ENCODE measurements around the gene ARHGAP31. TPM values are rescaled to one million over a fixed set of nuclear protein-coding genes. Genes with fewer than 3 reads are reported as not detected.
A peak's percentile ranks its signal among the peaks of the same experiment; 100 is the strongest.

ARHGAP31 gene
- total and polyA plus RNA-seq, 10 of the 15 experiments (the other 5 are each of a cell fraction or from before 2014, with no cell fraction given) = 0.97 to 29.8 (median 10.3) TPM

GRCh38 chr3:119300991-119301391, 6.8 kb downstream of the ARHGAP31 start:
- Histone ChIP-seq H3K79me2 (ENCODE audit: control insufficient read depth, insufficient read depth, low read length) (peaks cover 80% of the 10 kb centered on the region), H3K9me3 (replicated peaks; ENCODE audit: control insufficient read depth, insufficient read depth, low read length) (no peaks in the 10 kb centered on the region), H3K36me3 (ENCODE audit: control insufficient read depth in 2 of 2, insufficient read depth in 2 of 2, low read length in 1 of 2) (peaks cover 0 to 11% of the 10 kb centered on the region in 2 experiments; a peak in 1 of 4 replicates), H3K9ac (ENCODE audit: control insufficient read depth, insufficient read depth, low read length) (no peak overlapping the region), H3K4me2 (ENCODE audit: control insufficient read depth, insufficient read depth) (peak overlapping the region; percentile 63), H3K27ac (ENCODE audit: control insufficient read depth, insufficient read depth) (peak overlapping the region; percentile 13; the same call in 1 of the 2 replicates), H3K4me1 (ENCODE audit: control insufficient read depth, insufficient read depth, low read length) (peaks cover 57% of the 10 kb centered on the region), H3K27me3 (replicated peaks in 1 of 2; ENCODE audit: control insufficient read depth in 2 of 2, insufficient read depth in 2 of 2, low read length in 1 of 2) (no peaks in the 10 kb centered on the region), H3K4me3 (no peak overlapping the region), H4K20me1 (ENCODE audit: control insufficient read depth, insufficient read depth) (no peaks in the 10 kb centered on the region), H2AFZ (ENCODE audit: control insufficient read depth, low read depth, low read length) (no peak overlapping the region)
- intact Hi-C loops (cut with micrococcal nuclease; ENCODE audit: unreplicated experiment) (no loop called here), in situ Hi-C loops (cut with MboI) (no loop called here)
- RAD21 ChIA-PET (ENCODE audit: unreplicated experiment) = interaction anchor here (0.5 to 5.1 kb wide), 5 partner anchors 21 to 198 kb away, joined by 3 to 34 read pairs (median 6); partner anchors contain the start of gene B4GALT4
- CTCF ChIA-PET = interaction anchor here (0.6 to 1.9 kb wide), 6 partner anchors 10 to 155 kb away, joined by 3 to 14 read pairs (median 3); partner anchors contain the start of gene B4GALT4
- POLR2A ChIA-PET = interaction anchor here (0.6 to 2.1 kb wide), 10 partner anchors 8 to 396 kb away, joined by 3 to 10 read pairs (median 4); partner anchors contain the start of genes B4GALT4 and TMEM39A
- DNase-seq (ENCODE audit: low read depth, low spot score) (no peak), FAIRE-seq (no peak), ATAC-seq (peak; percentile 27)
- WGBS (ENCODE audit: insufficient coverage, insufficient replicate concordance, low lambda C conversion rate, missing lambda C conversion rate) = 57% methylated on average over 5 of the region's 5 CpGs
- SMC1A ChIA-PET (ENCODE audit: uncharacterized antibody, unreplicated experiment) = interaction anchor here (0.6 to 3.3 kb wide), 8 partner anchors 10 to 380 kb away, joined by 3 to 14 read pairs (median 4); no protein-coding TSS in a partner anchor
- TF ChIP-seq MEF2B (IDR thresholded peaks at IDR 0.05; ENCODE audit: partially characterized antibody, poor library complexity, severe bottlenecking) (no peak), ZNF217 (IDR thresholded peaks at IDR 0.05) (no peak), POLR2AphosphoS5 (IDR thresholded peaks at IDR 0.05; ENCODE audit: low read length) (no peak), BCL3 (IDR thresholded peaks at IDR 0.05; ENCODE audit: borderline replicate concordance, insufficient read depth, low read depth, low read length, poor library complexity, severe bottlenecking) (no peak), ZNF207 (IDR thresholded peaks at IDR 0.05; ENCODE audit: borderline replicate concordance) (no peak), IRF5 (IDR thresholded peaks at IDR 0.05; ENCODE audit: borderline replicate concordance) (no peak), RELB (IDR thresholded peaks at IDR 0.05; ENCODE audit: low read depth) (no peak), SRF (IDR thresholded peaks at IDR 0.05; ENCODE audit: low read depth in 2 of 2, low read length in 2 of 2) (no peak), CTCF (IDR thresholded peaks at IDR 0.05 in 2 of 3, conservative IDR thresholded peaks at IDR 0.05 in 1 of 3; ENCODE audit: control insufficient read depth in 2 of 3, extremely low read depth in 1 of 3, insufficient read depth in 1 of 3, low read depth in 3 of 3, low read length in 3 of 3) (no peak), E2F4 (IDR thresholded peaks at IDR 0.05; ENCODE audit: low read depth, low read length) (no peak), ASH2L (IDR thresholded peaks at IDR 0.05; ENCODE audit: borderline replicate concordance, low read depth) (no peak), MEF2A (IDR thresholded peaks at IDR 0.05; ENCODE audit: insufficient read depth, low read depth, low read length) (no peak), ESRRA (IDR thresholded peaks at IDR 0.05; ENCODE audit: low read length) (no peak), HCFC1 (IDR thresholded peaks at IDR 0.05; ENCODE audit: low read length) (no peak), HDAC6 (IDR thresholded peaks at IDR 0.05; ENCODE audit: unreplicated experiment) (no peak)
- BruUV-seq (replicated peaks) = no TSS peak
